Activated CD8-positive, alpha-beta memory T cell treated with anti-CD3 and anti-CD28 coated beads for 36 hours (primary cell): Measurements from ENCODE around the gene SLIT3. TPM values are rescaled to one million over a fixed set of nuclear protein-coding genes. Genes with fewer than 3 reads are reported as not detected.
"Not testable (repeated sequence)": the region's sequence is repeated elsewhere in the genome, so short reads cannot be mapped to it uniquely, and the experiment has no call there.

Experiments used
- CTCF ChIA-PET: fragments of 350-600 bp; sonication (Branson Sonifier 250); formaldehyde crosslinking; loops from one replicate; lab custom pipeline; 2021; ENCODE audit warnings: antibody characterized with exemption; lab: Charles Lee
- POLR2A ChIA-PET: fragments of 350-600 bp; sonication (Branson Sonifier 250); formaldehyde crosslinking; loops from one replicate; lab custom pipeline; 2021; ENCODE audit warnings: antibody characterized with exemption; lab: Charles Lee
- total RNA-seq, 2 experiments: library from RNA; stranded (reverse); gene quantifications; one replicate each; pipeline ENCODE4 v1.2.3, GENCODE V29; 2021

Gene SLIT3
- total RNA-seq, 2 experiments from 2014 or later: 0.50 to 0.76 TPM

DNA sequence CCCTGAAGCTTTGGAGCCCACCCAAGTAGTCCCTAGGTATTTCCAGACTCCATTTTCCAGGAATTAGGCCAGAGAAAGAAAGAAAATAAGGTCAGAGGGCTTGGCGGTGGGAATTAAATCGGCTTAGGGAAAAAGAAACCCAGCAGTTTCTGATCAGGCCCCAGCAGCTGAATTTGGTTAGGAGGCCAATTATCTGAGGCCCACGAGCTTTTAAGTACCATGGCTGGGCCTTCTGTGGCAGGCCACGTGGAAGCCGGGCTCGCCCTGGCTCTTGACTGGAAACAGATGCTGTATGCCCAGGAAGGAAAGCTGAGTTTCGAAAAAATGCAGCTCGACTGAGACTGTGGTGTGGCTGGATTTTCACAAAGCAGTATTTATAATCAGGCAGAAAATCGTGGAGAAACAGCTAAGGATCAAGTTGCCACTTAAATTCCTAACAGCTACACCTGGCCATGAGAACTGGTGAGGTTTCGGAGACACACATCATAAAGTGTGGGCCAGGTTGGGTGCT, 646.7 kb downstream of the SLIT3 start:
- ChIA-PET POLR2A (no interaction called here), CTCF (no interaction called here)

- CTCF ChIA-PET: no interaction called here
Measured at GRCh38 chr5:168653626-168654025, 647.3 kb downstream of the SLIT3 start.

GRCh38 chr5:168651648-168652047, 649.3 kb downstream of the SLIT3 start:
- POLR2A ChIA-PET: no interaction called here
- CTCF ChIA-PET: no interaction called here

More at GRCh38 chr5:168653626-168654025, 647.3 kb downstream of the SLIT3 start:
- POLR2A ChIA-PET: no interaction called here

GRCh38 chr5:168649306-168649705, 651.6 kb downstream of the SLIT3 start:
- CTCF ChIA-PET: no interaction called here

DNA sequence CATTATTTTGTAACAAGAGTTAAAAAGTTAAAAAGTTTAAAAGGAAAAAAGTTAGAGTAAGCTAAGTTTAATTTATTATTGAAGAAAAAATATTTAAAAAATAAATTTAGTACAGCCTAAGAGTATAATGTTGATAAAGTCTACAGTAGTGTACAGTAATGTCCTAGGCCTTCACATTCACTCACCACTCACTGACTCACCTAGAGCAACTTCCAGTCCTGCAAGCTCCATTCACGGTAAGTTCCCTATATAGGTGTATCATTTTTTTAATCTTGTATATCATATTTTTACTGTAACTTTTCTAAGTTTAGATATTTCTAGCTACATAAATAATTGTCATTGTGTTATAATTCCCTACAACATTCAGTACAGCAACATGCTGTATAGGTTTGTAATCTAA, 652.4 kb downstream of the SLIT3 start:
- POLR2A ChIA-PET: no interaction called here
- CTCF ChIA-PET: no interaction called here

More at GRCh38 chr5:168649306-168649705, 651.6 kb downstream of the SLIT3 start:
- POLR2A ChIA-PET: no interaction called here

DNA sequence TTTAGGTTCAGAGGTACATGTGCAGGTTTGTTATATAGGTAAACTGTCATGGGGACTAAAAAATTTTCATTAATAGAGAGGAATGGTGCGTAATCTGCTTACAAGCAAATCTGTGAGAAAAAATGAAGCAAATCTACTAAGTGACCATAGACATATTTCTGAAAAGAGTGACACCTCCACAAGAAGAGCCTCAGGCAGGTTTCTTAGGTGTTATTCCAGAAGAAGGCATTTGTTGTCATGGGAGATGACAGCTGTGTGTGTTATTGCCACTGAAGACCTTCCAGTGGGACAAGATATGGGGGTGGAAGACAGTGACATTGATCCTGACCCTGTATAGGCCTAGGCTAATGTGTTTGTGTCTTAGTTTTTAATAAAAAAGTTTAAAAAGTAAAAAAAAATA, 652.9 kb downstream of the SLIT3 start:
- ChIA-PET POLR2A (no interaction called here), CTCF (no interaction called here)

- ChIA-PET POLR2A (no interaction called here), CTCF (no interaction called here)
Measured at GRCh38 chr5:168647083-168647482, 653.9 kb downstream of the SLIT3 start.

DNA sequence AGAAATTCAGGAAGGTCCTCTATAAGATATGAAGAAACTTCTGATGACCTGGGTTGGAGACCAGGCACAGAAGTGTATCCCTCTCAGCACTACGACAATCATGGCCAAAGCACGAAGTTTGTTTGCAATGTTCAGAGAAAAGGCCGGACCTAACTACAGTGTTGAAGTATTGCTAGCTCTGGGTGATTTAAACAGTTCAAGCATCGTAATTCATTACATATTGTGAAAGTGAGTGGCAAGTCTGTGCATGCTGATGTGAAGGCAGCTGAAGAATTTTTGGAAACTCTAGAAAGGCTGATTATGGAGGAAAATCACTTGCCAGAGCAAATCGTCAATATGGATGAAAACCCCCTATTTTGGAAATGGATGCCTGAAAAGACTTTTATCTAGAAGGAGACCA, 654.6 kb downstream of the SLIT3 start:
- POLR2A ChIA-PET: no interaction called here
- CTCF ChIA-PET: no interaction called here

- POLR2A ChIA-PET: no interaction called here
- CTCF ChIA-PET: no interaction called here
Measured at GRCh38 chr5:168645195-168645594, 655.7 kb downstream of the SLIT3 start.

GRCh38 chr5:168642019-168642418, 658.9 kb downstream of the SLIT3 start:
- POLR2A ChIA-PET: no interaction called here
- CTCF ChIA-PET: no interaction called here

DNA sequence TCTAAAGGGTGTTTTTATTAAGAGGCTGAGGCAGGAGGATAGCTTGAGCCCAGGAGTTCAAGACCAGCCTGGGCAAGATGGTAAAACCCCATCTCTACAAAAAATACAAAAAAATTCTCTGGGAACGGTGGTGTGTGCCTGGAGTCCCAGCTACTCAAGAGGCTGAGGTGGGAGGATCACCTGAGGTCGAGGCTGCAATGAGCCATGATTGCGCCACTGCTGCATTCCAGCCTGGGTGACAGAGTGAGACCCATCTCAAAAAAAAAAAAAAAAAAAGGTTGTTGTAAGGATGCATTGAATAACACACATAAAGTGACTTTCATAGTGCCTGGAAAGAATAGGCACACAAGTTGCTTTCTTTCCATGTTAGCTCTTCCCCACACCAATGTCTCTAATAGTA, 662.1 kb downstream of the SLIT3 start:
- POLR2A ChIA-PET: not testable (repeated sequence)
- CTCF ChIA-PET: interaction anchor here (0.7 kb wide), 1 partner anchor 116 kb away, joined by 3 read pairs; no protein-coding TSS in a partner anchor

DNA sequence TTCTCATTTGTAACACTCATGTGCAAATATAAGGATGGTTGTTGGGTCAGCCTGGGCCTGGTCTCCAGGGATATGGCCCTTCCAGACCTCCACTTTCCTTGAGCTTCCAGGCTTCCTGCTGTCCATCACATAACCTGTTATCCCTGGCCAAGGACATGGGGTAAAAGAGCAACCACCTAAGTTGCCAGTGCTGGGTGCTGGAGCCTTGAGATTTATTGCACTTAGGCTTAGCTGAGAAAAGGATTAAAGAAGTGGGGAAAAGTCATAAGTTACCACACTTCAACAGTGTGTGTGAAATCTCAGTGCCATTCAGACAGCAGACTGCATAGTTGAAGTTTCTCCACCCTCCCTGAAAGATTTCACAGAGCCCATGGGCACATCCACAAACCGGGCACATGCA, 663.1 kb downstream of the SLIT3 start:
- POLR2A ChIA-PET: no interaction called here
- CTCF ChIA-PET: no interaction called here

GRCh38 chr5:168637281-168637680, 663.7 kb downstream of the SLIT3 start:
- CTCF ChIA-PET: no interaction called here
- POLR2A ChIA-PET: no interaction called here

- POLR2A ChIA-PET, CTCF ChIA-PET: not testable (repeated sequence)
Measured at GRCh38 chr5:168630958-168631357, 670.0 kb downstream of the SLIT3 start.

DNA sequence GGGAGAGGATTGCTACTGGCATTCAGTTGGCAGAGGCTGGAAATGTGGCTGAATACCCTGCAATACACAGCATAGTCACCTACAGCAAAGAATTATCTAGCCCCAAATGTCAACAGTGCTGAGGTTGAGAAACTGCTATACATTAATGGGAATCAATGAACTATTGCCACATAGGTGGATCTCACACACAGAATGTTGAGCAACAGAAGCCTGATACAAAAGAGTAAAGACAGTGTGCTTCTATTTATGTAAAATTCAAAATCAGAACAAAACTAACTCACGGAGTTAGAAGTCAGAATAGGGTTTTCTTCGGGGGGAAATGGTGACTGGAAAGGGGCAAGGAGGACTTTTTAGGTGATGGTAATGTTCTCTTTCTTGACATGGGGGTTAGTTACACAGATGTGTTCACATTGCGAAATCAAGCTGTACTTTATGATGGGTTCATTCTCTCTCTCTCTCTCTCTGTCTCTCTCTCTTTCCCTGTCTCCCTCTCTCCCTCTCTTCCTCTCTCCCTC, 676.0 kb downstream of the SLIT3 start:
- POLR2A ChIA-PET: no interaction called here
- CTCF ChIA-PET: no interaction called here

- CTCF ChIA-PET: no interaction called here
- POLR2A ChIA-PET: no interaction called here
Measured at GRCh38 chr5:168620807-168621206, 680.1 kb downstream of the SLIT3 start.

DNA sequence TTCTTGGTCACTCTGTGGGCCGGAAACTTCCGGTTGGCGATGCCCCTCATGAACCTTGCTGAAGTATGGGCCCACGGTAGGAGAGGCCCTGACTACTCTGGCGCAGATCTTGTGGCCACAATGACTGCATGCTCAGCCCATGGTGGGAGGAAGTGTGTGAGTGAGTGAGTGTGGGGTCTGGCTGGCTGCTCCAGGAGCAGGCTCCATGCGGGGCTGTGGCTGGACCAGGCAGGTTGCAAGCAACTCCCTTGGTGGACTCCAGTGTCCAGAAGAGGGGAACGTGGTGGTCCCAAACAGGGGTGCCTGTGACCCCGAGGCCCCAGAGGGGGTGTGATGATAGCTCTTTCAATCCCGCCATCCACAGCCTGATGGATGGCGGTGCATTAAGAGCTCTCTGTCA, 686.3 kb downstream of the SLIT3 start:
- POLR2A ChIA-PET: no interaction called here
- CTCF ChIA-PET: no interaction called here

- ChIA-PET POLR2A (no interaction called here), CTCF (no interaction called here)
Measured at GRCh38 chr5:168613996-168614395, 686.9 kb downstream of the SLIT3 start.

GRCh38 chr5:168613396-168613795, 687.5 kb downstream of the SLIT3 start:
- CTCF ChIA-PET: no interaction called here
- POLR2A ChIA-PET: no interaction called here

- ChIA-PET POLR2A (no interaction called here), CTCF (no interaction called here)
Measured at GRCh38 chr5:168612996-168613395, 687.9 kb downstream of the SLIT3 start.

- ChIA-PET CTCF (no interaction called here), POLR2A (interaction anchor here (0.7 kb wide), 1 partner anchor 384 kb away, joined by 4 read pairs; no protein-coding TSS in a partner anchor)
Measured at GRCh38 chr5:168612123-168612522, 688.8 kb downstream of the SLIT3 start.
